HG02852 (cell line): Measurements from ENCODE around the gene TNIK.

Experiments
- ATAC-seq: cut with Tn5 transposase; IDR thresholded peaks from one replicate; pipeline ENCODE4 v1.9.1; 2021; ENCODE audit warnings: mild to moderate bottlenecking, moderate library complexity; ENCODE audit not compliant: unreplicated experiment

Gene TNIK

DNA sequence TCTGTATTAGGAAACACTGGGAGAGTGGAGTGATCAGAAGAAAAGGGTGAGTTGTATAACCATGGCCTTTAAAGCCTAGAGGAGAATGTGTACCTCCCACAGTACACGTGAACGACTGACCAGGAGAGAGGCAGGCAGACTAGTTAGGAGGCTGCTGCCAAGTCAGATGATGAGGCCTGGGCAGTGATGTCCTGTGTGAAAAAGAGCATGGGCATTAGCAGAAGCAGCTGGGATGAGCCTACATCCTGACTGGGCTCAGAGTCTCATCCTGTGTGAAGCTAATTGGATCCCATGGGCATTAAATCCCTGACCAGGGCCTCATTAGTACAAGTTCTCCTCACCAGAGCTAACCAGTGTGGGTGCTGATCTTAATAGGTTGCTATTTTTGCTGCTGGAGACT lies 344.5 kb downstream of the TNIK start:
- no peak for ATAC-seq

DNA sequence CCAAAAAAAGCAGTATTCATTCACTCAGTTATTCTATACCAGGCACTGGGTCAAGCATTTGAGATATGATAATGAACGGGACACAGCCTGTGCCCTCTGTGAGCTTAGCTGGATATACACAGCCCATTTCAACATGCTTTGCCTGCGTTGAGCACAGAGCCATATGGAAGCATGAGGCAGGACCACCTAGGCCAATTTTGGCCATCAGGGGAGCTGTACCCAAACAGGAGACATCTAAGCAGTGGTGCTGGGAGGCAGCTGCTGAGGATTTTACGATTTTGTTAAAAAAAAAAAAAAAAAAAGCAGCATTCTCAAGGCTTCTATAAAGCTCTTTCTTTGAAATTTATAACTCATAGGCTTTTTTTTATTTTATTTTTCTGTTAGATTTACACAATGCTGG lies 346.5 kb downstream of the TNIK start:
- no peak for ATAC-seq

DNA sequence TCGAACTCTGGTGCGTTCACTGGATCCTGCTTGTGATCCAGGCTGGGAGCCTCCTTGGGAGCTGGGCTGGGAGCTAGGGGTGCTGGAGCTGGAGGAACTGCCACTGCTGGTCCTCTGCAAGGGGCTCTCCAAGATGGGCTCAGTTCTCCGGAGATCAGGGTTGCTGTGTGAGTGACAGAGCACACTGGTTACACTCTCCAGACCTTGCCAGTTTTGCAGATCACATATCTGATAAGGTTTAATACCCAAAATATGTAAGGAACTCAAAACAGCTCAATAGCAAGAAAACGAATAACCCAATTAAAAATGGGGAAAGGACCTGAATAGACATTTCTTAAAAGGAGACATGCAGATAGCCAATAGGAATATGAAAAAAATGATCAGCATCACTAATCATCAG lies 349.5 kb downstream of the TNIK start:
- ATAC-seq = no peak

DNA sequence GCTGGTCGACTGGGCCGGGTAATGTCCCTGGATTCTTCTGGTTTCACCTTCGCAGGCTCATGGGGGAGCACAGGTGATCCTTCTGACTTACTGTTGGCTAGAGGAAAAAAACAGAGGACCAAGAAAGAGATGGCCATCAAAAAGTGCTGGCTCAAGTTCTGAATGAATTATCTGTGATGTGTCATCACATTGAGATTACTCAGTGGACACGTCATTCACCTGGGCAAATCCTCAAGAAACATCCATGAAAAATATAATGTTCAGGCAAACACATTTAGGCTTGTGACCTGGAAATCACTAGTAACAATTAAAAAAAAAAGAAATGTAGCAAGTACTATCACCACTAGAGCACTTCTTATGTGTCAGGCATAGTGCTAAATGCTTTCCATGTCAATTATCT lies 352.1 kb downstream of the TNIK start:
- no peak for ATAC-seq

DNA sequence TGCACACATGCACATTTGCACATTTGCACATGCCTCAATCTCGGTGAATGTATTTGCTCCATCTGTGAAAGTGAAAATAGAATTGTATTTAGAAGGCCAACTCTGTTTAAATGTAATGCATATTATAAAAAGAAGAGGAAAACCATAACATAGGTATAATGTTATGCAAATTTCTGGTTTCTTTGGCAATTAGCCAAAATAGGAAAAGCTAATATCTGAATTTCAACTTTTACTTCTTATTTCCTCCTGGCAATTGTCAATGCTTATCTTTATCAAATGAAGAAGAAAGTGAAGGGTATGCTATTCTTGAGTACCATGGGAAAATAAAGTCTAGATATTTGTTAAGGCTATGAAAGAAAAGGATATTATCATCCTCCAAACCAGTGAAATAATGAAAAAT lies 357.0 kb downstream of the TNIK start:
- ATAC-seq = no peak

DNA sequence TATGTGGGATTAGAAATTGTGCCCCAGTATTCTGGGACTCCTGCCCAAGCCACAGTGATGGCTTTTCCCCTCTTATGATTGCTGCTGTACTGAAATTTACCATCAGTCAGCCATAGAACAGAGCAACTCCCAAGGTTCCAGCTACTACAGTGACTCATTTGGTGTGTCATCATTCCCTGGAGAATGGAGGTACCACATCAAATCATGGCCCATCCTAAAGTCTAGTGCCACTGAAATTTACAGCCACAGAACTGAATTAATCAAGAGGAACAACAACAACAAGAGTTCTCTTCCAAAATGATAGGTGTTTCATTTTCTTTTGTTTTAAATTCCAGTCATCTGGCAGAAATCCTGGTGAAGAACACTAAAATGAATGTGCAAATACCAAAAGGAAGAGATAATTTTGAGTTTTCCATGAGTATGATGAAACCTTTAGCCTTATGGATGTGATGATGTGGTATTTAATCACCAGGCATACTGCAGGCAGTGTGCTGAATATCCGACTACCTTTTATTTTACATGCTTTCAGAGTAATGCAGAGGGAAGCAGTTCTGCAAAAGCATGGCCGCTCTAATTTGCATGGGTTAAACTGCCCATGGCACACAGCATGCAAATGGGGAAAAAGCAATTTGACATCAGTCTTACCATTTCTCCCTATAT lies 358.1 kb downstream of the TNIK start:
- ATAC-seq = no peak

DNA sequence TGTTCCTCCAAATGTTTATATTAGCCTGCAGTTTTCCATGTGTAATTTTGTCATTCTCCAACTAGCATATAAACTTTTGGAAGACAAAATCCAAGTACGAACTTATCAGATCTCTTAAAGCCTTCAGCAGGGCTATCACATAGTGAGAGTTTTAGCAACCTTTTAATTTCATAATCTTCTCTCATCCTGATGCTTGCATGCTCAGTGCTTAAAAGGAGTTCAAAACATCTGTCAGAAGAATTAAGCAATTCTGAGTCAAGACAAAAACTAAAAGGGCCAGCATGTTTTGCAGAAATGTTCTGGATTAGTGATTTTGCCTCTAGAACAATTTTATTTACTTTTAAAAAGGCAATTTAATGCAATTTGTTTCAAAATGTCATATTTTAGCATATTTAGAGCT lies 360.3 kb downstream of the TNIK start:
- ATAC-seq = no peak

DNA sequence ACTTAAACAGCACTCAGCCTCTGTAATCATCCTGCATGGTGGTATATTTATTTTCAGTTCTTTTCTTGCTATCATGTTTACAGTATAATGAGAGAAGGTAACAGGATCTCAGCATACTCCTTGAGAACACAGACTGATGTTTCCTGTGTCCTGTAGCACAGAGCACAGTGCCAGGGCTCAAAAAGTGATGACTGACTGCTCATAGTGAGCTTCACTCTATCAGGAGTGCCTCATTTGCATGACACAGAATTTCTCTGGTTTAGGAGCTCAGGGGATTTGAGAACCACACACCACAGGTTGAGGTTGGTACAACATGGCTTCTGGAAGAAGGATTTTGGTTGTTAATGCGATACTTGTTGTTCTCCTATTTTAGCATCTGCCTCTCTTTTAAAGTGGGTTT lies 365.1 kb downstream of the TNIK start:
- ATAC-seq = peak; percentile 93

DNA sequence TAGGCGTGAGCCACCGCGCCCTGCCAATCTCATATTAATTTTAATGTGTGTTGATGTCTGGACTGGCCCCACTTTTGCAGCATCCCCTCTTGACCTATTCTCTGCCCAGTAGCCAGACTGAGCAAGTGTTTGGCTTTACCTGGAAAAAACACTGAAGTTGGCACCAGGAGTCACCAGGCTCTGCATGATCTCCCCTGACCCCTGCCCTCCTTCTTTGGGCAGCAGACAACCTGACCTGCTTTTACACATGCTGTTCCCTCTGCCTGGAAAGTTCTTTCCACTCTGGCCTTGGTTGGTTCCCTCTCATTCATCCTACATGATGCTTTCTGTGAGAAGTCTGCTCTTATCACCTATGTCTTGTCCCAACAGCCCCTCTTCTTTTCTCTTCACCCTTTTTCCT lies 365.8 kb downstream of the TNIK start:
- ATAC-seq = no peak

DNA sequence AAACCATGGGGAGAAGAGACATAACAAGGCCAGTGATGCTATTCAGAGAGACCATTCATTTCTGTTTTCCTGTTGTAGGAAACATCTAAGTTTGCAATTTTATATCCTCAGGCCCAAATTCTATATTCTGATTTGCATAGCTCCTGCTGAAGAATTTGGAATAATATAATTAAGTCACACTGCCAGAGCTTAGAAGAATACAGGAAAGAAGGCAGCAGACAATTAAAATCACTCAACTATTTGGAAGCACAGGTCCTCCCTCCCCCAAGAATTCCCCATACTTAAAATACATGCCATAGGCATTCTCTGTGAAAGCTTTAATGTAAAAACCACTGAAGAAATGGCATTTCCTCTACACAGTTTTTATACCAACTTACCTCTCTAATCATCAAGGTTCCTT lies 366.7 kb downstream of the TNIK start:
- ATAC-seq = no peak

DNA sequence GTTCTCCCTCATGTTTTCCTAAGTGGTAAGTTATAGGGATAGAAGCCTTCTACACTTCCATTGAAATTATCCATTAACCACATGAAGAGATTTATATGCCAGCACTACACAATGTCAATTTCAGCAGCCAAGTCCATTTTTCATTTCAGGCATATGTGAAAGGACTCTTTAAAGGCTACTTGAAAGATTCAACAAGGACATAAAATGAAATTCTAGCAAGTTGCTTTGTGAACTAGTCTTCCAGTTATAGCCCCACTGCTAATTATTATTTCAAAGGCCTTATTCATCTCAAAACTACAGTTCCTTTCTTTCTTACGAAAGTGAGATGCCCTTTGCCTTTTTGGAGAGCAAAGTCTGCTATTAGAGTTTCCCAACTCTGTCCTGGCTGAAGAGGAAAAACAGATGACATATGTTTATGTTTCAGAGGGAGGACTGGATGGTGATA lies 367.7 kb downstream of the TNIK start:
- ATAC-seq = no peak

DNA sequence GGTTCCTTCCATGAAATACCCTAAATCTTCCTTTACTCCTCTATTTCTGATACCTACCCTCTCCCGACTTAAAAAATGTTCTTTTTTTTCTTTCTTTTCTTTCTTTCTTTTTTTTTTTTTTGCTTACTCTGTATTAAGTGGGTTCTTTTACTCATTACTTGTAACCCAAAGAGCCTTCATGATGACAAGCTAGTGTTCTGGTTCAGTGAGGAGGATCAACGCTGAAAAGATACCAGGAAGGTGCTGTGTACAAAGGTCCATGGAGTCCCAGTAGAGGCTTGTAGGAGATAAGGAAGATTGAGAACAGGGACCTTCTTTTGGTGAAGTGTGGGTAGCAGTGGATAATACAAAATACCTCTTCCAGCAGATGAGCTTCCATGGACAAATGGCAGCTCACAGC lies 369.9 kb downstream of the TNIK start:
- no peak for ATAC-seq

DNA sequence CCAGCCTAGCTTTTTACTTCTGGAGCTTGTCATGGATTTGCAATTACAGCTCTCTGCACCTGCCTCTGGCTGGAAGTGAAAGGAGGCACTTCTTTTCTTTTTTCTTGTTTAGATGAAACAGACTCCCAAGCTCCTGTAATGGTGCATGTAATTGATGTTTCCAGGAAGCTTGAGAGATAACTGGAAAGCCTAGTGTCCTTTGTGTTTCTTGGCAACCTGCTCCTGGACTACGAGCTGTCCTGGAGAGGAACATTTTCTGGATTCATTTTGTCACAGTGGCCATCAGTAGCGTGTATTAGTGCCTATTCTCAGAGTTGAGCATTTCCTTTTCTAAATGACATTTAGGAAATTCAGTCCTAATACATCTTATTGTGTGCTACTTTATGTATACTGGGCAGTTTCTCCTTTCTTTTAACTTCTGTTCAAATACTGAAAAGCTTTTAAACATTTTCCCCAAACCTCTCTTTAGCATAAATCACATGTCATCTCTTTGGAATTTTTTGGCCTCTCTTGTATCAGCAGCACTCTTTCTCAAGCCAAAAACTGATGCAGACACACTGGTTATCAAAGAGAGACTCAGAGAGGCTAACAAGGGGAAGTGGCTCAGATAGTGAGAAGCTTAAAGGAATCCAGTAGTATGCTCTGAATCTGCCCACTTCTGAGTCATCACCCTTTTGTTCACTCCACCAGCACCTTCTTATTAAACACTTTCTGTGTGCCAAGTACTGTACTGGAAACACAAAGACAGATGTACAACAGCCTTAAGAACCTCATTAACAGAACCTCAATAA lies 371.0 kb downstream of the TNIK start:
- no peak for ATAC-seq

DNA sequence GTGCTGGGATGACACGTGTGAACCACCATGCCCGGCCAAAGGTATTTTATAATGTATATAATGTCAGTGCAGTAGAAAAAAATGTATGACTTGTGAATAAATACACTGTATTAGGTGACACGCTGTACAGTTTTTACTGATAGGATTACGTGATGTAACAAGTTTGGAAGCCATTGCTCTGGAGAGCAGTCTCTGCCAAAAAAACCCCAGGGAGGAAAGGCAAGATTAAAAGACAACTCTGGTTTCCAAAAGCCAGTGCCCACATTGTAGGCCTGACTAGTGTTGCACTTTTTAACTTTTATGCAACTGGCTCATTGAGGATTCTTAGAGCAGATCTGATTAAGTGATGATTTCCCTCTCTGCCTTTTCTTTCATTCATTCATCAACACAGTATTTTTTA lies 371.7 kb downstream of the TNIK start:
- ATAC-seq = no peak

DNA sequence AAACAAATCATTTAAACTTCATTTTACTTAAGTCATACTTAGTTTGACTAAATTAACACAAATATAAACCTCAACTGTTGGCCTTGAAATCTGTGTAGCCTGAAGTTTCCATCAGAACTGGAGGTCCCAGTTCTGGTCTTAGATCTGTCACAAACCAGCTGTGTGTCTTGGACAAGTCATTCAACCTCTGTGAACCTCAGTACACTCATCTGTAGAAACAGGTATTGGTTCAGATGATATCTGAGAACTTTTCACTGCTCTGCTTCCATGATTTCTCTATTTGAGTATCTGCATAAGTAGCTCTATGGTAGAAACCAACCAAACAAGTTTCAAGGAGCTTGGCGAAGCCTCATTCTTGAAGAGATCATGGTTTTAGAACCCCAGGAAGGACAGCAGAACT lies 373.3 kb downstream of the TNIK start:
- ATAC-seq = peak; percentile 75

DNA sequence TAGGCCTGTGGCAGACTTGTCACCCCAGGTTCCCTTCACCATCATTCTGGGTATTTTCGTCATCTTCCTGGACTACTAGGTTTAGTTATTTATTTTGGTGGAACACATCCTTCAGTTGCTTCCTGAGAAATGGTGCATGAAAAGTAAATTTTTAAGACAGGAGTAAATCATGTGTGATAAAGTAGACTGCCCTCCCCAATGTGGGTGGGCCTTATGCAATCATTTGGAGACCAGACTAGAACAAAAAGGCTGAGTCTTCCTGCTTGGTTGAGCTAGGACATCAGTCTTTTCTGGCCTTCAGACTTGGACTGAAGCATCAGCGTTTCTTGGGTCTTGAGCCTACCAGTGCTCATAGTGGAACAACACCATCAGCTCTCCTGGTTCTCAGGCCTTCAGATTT lies 382.9 kb downstream of the TNIK start:
- ATAC-seq = no peak

DNA sequence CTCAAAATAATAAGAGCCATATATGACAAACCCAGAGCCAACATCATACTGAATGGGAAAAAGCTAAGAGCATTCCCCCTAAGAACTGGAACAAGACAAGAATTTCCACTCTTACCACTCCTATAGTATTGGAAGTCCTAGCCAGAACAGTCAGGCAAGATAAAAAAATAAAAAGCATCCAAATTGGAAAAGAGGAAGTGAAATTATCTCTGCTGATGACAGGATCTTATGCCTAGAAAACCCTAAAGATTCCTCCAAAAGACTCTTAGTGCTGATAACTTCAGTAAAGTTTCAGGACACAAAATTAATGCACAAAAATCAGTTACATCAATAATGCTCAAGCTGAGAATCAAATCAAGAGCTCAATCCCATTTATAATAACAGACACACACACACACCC lies 387.8 kb downstream of the TNIK start:
- ATAC-seq = no peak

DNA sequence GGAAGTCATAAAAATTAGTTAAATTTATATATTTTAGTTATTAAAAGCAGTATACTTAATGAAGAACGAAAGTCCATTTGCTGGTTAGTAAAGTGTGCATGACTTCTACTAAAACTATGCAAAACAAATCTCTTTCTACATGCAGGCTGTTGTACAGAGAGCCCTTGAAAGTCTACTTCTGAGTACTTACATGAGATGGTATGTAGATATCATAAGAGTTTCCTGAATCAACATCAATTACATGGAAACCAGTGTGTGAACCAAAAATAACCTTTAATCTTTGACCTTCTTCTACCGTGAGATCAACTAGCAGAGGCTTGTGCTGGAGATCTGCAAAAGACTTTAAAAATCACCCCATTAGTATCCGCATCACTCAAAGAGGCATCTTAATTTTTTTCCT lies 391.5 kb downstream of the TNIK start:
- ATAC-seq = no peak

DNA sequence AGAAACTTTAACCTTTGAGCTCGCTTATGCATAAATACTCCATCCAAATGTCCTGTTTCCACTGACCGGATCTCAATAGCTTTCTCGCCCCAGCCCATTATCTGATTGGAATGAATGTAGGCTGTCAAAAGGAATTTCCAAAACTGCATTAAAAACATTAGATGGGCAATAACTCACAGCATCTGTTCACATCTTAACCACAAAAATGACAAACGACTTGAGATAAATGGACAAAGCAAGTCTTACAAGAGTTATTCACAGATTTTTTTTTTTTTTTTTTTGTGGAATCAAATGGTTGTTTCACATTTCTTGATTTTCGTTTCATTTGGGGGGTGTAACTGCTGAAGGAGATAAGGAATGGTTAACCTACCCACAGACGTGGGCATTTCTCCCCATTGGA lies 394.0 kb downstream of the TNIK start:
- no peak for ATAC-seq

DNA sequence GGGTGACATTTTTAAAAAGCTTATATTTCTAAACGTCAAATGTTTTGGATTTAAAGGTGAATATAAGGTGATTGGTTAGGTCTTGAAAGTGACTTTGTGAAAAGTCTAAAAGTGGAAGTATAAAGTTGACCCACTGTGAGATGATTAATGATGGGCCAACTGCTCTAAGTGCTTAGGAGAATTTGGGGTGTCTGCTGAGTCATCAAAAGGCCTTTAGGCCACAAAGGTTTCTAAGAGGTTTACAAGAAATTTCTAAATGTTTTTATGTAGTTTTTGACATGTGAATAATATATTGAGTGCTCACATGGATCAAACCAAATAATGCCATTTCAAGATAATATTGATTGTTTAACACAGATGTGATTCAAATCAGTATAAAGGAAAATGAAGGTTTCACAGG lies 394.5 kb downstream of the TNIK start:
- ATAC-seq = no peak

DNA sequence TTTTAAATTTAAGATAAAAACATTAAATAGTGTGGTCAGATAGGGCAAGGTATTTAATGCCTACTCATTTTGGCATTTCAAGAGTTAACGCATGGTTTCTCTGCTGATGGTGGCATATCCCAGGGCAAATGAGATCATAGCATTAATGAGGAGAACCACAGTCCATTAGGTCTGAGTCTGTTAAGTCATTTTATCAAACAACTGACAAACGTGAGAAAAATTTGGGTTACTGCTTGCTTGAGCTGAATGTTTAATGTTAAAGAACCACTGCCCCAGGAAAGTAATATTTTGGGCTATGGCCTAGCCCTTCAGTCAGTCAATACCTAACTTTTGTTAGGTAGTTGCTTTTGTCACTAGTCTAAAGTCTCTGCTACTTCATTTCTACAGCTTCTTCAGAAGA lies 395.7 kb downstream of the TNIK start:
- no peak for ATAC-seq

DNA sequence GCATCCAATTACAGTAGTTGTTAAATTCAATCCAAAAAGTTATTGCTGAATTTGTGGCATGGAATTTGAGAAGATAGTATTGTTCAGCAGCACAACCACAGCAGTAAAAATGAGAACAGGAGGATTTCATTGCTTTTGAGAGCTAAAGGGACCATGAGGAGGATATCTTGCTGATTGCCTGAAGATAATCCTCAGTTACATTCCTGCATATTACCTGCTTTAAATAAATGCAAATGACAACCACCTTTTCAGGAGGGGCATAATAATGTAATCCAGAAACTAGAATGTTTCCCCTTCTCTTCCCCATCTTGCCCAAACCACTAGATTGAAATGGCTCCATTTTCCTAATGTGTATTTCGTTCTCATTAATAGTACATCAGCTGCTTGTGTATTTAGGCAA lies 398.5 kb downstream of the TNIK start:
- no peak for ATAC-seq

DNA sequence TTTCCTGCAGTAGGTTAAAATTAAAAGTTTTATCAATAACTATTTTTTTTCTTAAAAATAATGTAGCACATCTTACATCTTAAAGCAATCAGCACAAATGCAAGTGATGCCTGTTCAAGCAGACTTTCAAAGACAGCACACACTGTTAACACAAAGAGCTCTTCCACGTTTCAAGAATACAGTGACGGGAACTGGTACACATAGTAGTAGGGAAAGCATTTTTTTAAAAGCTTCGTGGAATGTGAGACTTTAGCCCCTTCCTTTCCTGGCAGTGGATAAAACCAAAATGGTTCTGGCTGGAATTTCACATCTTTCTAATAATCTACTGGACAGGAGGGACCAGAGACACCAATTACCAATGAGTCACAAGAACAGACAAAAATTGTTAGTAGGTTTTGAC lies 400.2 kb downstream of the TNIK start:
- ATAC-seq = no peak
